ENCODE measurements around the gene FAIM.
"Not testable (repeated sequence)": the region's sequence is repeated elsewhere in the genome, so short reads cannot be mapped to it uniquely, and the experiment has no call there.

Gene FAIM

DNA sequence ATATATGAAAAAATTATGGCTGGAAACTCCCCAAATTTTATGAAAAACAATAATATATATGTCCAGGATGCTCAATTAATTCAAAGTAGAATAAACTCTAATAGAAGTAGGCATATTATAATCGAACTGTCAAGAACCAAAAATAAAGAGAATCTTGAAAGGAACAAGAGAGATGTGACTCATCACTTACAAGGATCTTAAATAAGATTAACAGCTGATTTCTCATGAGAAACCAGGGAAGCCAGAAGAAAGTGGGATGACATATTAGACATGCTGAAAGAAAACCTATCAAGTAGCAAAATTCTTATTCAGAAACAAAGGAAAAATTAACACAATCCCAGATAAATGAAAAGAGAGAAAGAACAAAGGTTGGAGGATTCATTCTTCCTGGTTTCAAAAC, 66.8 kb downstream of the FAIM start:
- DNase-seq = no peak
- intact Hi-C loops (cut with DNase I) = no loop called here

DNA sequence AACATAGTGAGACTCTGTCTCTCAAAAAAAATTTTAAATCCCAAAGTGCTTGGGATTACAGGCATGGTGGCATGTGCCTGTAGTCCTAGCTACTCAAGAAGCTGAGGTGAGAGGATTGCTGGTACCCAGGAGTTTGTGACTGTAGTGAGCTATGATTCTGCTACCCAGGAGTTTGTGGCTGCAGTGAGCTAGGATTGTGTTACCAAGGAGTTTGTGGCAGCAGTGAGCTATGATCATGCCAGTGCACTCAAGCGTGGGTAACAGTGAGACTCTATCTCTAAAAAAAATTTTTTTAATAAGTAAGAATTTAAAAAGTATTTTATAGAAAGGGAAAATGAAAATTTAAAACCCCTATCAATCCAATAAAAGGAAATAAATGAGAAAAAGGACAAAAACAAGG, 69.5 kb downstream of the FAIM start:
- intact Hi-C loops (cut with DNase I) = no loop called here
- DNase-seq = no peak

DNA sequence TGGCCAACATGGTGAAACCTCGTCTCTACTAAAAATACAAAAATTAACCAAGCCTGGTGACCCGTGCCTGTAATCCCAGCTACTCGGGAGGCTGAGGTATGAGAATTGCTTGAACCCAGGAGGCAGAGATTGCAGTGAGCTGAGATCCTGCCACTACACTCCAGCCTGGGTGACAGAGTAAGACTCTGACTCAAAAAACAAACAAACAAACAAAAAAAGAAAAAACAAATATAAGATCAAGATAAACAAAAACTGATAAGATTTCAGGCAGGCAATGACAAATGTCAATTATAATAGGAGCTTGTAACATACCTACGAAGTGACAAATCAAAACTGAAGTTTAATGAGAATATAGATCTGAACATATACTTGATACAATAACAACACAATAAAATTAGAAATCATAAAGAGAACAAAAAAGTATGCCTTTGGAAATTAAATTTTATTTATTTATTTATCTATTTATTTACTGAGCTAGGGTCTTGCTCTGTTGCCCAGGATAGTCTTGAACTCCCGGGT, 70.4 kb downstream of the FAIM start:
- no peak for DNase-seq
- intact Hi-C loops (cut with DNase I) = no loop called here

DNA sequence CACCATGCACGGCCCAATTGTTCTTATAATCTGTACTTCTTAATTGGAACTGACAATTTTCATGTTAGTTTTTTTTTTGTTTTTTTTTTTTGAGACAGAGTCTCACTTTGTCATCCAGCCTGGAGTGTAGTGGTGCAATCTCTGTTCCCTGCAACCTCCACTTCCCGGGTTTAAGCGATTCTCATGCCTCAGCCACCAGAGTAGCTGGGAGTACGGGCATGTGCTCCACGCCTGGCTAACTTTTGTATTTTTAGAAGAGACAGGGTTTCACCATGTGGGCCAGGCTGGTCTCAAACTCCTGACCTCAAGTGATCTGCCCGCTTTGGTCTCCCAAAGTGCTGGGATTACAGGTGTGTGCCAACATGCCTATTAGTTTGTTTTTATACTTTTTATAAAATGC, 72.4 kb downstream of the FAIM start:
- intact Hi-C loops (cut with DNase I); DNase-seq: not testable (repeated sequence)

DNA sequence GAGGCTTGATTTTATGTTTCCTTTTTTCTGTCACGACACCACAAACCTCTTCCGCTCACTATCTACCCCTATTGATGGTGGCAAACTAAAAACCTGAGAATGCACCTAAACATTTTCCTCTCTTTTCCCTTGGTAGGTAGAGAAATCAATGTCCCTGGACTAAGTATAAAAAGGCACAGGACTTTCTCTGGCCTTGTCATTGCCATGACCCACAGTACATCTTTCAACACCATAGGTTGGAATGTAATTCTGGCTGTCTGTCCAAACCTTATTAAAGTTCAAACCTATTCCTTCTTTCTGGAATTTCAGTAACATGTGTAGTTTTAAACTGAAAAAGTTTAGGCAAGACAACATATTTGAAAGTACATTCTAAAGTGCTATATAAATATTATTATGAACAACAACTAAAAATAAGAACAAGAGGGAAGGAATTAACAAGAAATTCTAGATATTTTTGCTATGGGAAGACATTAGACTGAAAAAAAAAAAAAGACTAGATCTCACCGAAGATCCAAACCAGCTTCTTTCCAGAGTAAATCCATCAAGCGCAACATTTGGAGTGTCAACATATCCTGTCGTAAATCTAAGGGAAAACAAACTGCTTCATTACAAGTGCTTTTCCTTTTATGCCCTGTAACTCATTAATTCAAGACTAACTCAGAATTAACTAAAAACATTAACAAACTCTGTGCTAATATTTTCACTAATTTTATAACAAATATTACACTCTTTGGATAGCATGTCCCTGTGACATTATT, 73.1 kb downstream of the FAIM start:
- intact Hi-C loops (cut with DNase I) = no loop called here
- no peak for DNase-seq

DNA sequence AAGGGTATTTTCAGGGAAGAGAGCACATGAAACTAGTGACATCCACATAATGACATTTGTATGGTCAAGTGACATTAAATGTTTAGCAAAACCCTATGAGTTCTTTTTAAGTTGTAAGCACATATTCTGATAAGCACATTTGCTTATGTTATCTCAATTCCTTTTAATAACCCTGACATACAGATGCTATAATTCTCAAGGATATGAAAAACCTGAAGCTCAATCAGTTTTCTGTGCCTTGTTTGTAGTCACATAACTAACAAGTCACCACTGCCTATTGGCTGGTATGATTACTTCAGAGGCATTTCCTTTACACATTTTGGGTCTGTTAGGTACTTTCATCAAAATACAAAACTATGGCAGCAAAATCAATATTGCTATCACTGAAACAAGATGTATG, 74.1 kb downstream of the FAIM start:
- DNase-seq = no peak
- intact Hi-C loops (cut with DNase I) = no loop called here

Data from posterior cingulate gyrus (tissue), 11 donors.